ENCODE data around the gene P2RX1.
A peak's percentile ranks its signal among the peaks of the same experiment; 100 is the strongest.

Gene P2RX1

DNA sequence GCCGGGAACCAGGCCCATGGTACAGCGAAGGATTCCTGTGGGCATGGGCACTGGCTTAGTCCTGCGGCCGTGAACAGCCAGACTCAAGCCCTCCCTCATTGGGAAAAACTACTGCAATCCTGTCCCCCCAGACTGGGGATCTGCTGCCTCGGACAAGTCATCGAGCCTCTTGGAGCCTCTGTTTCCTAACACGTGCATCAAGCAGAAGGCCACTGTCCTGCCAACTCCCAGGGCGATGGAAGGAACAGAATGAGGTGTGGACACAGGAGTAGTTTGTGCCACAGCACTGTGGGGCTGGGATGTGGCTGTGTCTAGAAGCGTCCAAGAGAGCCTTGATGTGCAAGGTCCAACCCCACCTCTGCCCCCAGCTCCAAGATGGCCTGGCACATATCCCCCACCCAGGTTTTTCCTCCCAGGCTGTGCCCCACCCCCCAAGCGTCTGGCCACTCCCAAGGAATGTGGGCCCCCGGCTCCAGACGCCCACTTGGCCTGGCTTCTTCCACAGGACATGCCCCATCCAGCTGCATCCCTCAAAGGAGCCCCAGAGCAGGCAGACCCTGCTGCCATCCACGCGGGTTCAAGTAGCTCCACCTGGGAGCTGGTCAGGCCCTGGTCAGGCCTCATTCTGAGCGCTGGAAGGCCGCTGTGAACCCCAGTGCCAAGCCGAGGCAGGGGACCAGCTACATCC is 26.8 kb downstream of the P2RX1 start:
- H3K4me3 ChIP-seq (replicated peaks; ENCODE audit: low read depth, low read length) = peak overlapping the region; percentile 78
- no peak for DNase-seq (ENCODE audit: extremely low read depth, low read depth)
- TF ChIP-seq, protein P1, sequence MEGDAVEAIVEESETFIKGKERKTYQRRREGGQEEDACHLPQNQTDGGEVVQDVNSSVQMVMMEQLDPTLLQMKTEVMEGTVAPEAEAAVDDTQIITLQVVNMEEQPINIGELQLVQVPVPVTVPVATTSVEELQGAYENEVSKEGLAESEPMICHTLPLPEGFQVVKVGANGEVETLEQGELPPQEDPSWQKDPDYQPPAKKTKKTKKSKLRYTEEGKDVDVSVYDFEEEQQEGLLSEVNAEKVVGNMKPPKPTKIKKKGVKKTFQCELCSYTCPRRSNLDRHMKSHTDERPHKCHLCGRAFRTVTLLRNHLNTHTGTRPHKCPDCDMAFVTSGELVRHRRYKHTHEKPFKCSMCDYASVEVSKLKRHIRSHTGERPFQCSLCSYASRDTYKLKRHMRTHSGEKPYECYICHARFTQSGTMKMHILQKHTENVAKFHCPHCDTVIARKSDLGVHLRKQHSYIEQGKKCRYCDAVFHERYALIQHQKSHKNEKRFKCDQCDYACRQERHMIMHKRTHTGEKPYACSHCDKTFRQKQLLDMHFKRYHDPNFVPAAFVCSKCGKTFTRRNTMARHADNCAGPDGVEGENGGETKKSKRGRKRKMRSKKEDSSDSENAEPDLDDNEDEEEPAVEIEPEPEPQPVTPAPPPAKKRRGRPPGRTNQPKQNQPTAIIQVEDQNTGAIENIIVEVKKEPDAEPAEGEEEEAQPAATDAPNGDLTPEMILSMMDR (IDR thresholded peaks at IDR 0.05; ENCODE audit: low read depth, low read length, missing control alignments) = no peak

DNA sequence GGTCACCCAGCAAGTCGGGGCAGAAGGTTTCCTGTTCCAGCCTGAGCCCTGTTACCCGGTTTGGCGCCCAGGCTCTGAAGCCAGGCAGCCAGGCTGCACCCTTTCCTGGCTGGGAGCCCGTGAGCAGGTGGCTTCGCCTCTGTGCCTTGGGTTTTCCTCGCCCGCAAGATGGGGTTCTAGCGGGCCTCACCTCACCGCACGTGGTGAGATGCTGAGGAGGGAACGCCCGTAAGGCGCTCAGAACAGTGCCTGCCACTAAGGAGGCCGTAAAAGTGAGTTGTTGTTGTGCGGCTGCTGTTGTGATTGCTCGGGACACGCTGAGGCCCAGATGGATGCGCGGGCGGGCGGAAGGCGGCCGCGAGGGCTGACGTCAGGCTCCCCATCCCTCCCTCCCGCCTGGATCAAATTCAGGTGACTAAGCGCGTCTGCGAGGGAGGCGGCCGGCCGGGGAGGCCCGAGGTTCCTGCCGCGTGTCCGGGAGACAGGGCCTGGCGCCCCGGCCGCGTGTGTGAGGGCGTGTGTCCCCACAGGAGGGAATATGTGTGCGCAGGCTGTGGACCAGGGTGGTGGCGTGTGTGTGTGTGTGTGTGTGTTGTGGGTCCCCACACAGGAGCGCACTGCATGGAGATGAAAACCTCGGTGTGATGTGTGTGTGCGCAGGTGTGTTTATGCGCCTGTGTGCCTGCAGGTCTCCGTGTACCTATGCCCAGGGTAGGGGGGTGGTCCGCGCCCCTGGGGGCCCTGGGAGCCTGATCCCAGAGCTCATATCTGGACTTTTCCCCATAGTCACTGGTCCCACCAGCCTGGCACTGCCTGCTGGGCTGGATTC is 27.7 kb downstream of the P2RX1 start:
- peak; percentile 88 for DNase-seq (ENCODE audit: extremely low read depth, low read depth)
- TF ChIP-seq, protein P1 (IDR thresholded peaks at IDR 0.05; ENCODE audit: low read depth, low read length, missing control alignments) = no peak
- peak overlapping the region; percentile 22; the same call in 1 of the 2 replicates for H3K4me3 ChIP-seq (replicated peaks; ENCODE audit: low read depth, low read length)

DNA sequence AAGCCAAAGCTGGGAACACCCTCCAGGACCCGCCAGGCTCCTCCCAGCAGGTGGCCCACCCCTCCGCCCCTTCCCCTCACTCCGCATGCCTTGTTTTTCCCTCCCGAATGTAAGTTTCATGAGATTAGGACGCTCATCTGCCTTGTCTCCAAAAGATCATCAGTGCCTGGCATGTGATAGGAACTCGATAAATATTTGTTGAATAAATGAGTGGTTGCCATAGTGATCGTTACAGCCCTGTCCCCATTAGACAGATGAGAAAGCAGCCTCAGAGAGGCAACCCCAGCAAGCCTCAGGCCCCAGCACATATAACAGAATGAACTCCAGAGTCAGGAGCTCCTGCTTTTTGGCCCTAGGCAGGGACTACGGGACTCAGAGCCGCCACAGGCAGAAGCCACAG is 28.5 kb downstream of the P2RX1 start:
- TF ChIP-seq, protein P1 (IDR thresholded peaks at IDR 0.05; ENCODE audit: low read depth, low read length, missing control alignments) = no peak
- H3K4me3 ChIP-seq (replicated peaks; ENCODE audit: low read depth, low read length) = peak overlapping the region; percentile 22; the same call in 1 of the 2 replicates
- DNase-seq (ENCODE audit: extremely low read depth, low read depth) = no peak

DNA sequence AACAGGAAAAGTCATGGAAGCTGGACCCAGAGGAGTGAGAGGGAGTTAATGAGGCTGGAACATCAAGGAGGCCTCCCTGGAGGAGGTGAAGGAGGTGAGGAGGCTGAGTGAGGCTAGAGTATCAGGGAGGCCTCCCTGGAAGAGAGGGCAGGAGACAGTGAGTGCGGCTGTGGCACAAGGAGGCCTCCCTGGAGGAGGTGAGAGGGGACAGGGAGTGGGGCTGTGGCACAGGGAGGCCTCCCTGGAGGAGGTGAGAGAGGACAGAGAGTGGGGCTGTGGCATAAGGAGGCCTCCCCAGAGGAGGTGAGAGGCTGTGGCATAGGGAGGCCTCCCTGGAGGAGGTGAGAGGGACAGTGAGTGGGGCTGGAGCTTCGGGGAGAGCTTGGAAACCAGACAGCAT is 28.9 kb downstream of the P2RX1 start:
- DNase-seq (ENCODE audit: extremely low read depth, low read depth) = no peak
- TF ChIP-seq, protein P1 (IDR thresholded peaks at IDR 0.05; ENCODE audit: low read depth, low read length, missing control alignments) = no peak
- no peak overlapping the region for H3K4me3 ChIP-seq (replicated peaks; ENCODE audit: low read depth, low read length)

DNA sequence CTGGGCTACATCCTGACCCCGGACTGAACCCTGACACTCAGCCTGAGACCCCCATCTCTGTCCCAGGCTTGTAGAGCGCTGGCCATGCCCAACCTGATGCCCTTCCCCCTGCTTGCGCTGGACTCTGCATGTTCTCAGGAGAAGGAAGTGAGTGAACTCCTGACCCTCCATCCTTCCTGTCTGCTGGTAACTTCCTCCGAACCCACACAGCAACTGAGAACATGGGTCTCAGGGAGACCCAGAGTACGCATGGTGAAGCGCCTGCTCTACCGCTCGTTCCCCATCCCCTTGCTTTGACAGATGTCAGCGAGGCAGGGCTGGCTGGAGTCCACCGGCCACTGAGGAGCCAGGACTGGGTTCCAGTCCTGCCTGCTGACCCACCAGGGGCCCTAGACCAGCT is 29.5 kb downstream of the P2RX1 start:
- no peak for DNase-seq (ENCODE audit: extremely low read depth, low read depth)
- TF ChIP-seq, protein P1 (IDR thresholded peaks at IDR 0.05; ENCODE audit: low read depth, low read length, missing control alignments) = no peak
- no peak overlapping the region for H3K4me3 ChIP-seq (replicated peaks; ENCODE audit: low read depth, low read length)

DNA sequence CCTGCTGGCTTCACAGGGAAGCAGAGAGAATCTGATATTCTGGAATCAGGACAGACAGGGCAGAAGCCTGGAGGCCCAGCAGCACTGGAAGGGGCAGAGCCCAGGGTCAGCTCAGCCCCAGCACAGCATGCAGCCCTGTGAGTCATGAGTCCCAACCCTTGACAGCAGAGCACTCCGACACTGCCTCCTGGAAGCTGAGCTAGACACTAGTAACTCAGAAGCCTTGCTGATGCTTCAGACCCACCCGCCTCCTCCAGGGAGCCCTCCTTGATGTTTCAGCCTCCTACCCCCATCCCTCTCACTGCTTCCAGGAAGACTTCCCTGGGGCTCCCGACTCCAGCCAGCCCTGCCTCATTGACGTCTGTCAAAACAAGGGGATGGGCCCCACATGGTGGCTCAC is 30.3 kb downstream of the P2RX1 start:
- DNase-seq (ENCODE audit: extremely low read depth, low read depth) = no peak
- H3K4me3 ChIP-seq (replicated peaks; ENCODE audit: low read depth, low read length) = no peak overlapping the region
- TF ChIP-seq, protein P1 (IDR thresholded peaks at IDR 0.05; ENCODE audit: low read depth, low read length, missing control alignments) = no peak
